HG03469 (cell line): ENCODE measurements around the gene SLX4.
"Not testable (repeated sequence)": the region's sequence is repeated elsewhere in the genome, so short reads cannot be mapped to it uniquely, and the experiment has no call there.

Source experiments
- ATAC-seq: cut with Tn5 transposase; IDR thresholded peaks from one replicate; pipeline ENCODE4 v1.9.1; 2021; ENCODE audit warnings: mild to moderate bottlenecking, moderate library complexity, moderate number of reproducible peaks; ENCODE audit not compliant: unreplicated experiment

SLX4 gene

GRCh38 chr16:3642397-3643094, 31.1 kb upstream of the SLX4 start:
- ATAC-seq: no peak

- no peak for ATAC-seq
Measured at GRCh38 chr16:3641801-3642396, 30.5 kb upstream of the SLX4 start.

- ATAC-seq: no peak
Measured at GRCh38 chr16:3640632-3641501, 29.5 kb upstream of the SLX4 start.

DNA sequence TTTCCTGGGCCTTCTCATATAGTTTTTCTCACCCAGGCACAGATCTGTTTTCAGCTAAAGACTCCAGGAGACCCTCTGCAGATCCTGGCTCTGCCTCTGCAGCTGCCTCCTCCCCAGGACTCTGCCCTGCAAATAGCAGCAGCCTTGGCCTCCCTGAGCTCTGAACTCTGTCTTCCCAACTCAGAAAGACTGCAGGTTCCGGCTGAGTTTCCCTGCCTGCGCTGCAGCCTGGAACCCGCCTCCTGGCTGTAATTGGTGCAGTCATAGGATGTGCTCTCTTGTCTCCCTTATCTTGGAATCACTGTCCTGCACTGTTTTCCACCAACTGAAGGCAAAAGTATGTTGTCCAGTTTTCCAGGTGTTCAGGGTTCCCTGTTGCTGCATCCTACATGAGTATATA, 28.8 kb upstream of the SLX4 start:
- no peak for ATAC-seq

DNA sequence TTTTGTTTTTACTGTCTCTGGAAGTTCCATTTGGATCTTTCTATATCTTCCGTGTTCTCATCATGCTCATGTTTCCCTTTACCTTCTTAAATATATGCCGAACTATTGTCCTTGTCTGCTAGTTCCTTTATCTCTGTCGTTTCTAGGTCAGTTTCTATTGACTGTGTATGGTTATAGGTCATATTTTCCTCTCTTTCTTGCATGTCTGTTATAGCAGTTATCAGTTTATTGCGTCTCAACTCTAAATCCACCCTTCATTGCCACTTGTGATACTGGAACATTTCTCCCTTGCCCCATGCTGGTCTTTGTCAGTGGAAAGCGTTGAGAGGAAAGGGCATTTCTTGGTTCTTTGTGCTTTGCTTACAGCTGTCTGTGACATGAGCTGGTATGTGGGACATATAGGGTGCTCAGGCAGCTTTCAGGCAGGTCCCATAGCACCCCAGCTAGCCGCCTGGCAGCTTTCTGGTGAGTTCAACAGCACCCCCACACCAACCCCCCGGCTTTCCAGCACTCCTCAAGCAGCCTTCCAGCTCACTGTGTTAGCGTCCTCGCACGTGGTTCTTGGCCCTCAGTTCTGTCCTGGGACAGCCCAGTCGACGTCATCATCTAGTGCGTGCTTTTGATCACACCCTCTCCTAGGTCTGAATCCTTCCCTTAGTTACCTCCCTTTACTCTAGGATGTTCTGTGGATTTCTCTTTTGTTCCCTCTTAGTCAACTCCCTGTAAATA, 27.7 kb upstream of the SLX4 start:
- no peak for ATAC-seq

- ATAC-seq: no peak
Measured at GRCh38 chr16:3637371-3637923, 26.0 kb upstream of the SLX4 start.

DNA sequence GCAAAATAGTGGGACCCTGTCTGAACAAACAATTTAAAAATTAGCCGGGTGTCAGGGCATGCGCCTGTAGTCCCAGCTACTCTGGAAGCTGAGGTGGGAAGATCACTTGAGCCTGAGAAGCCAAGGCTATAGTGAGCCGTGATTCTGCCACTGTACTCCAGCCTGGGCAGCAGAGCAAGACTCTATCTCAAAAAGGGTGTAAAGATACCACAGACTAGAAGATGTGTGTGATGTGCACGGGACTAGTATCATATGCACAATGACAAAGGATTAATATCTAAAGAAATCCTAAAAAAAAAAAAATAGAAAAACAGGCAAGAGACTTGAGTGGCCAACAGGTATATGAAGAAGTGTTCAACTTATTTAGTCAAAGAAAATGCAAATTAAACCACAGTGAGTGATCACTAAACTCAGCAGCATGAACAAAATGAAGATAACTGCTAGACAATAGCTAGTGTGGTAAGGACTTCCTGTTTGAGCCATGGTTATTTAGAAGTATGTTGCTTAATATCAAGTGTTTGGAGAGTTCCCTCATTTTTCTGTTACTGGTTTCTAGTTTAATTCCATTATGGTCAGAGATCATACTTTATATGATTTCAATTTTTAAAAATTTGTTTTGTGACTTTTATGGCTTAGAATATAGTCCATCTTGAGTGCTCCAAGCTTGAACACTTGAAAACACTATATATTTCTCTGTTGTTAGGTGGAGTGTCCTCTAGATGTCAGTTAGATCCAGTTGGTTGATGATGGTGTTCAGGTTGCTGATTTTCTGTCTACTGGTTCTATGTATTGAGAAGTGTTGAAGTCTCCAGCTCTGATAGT, 14.7 kb upstream of the SLX4 start:
- ATAC-seq: peak; percentile 35

DNA sequence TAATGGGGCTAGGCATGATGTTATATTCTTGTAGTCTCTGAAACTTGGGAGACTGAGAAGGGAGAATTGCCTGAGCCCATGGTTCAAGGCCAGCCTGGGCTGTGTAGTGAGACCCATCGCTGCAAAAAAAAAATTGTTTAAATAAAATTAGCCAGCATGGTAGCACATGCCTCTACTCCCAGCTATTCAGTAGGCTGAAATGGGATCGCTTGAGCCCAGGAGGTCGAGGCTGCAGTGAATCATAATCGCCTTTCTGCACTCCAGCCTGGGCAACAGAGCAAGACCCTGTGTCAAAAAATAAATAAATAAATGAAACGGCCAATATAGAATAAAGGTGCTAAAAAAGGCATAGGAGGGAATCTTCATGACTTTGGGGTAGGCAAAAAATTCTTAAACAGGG, 13.9 kb upstream of the SLX4 start:
- no peak for ATAC-seq

DNA sequence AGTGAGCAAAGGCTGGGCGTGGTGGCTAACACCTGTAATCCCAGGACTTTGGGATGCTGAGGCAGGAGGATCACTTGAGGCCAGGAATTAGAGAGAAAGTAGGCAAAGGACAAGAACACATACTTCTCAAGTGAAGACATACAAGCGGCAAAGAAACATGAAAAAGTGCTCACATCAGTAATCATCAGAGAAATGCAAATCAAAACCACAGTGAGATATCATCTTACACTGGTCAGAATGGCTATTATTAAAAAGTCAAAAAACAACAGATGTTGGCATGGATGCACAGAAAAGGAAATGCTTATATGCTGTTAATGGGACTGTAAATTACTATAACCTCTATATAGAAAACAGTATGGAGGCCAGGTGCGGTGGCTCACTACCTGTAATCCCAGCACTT, 12.2 kb upstream of the SLX4 start:
- ATAC-seq: no peak

- no peak for ATAC-seq
Measured at GRCh38 chr16:3618769-3619141, 7.3 kb upstream of the SLX4 start.

- ATAC-seq: no peak
Measured at GRCh38 chr16:3612510-3613466, 1.4 kb upstream of the SLX4 start.

DNA sequence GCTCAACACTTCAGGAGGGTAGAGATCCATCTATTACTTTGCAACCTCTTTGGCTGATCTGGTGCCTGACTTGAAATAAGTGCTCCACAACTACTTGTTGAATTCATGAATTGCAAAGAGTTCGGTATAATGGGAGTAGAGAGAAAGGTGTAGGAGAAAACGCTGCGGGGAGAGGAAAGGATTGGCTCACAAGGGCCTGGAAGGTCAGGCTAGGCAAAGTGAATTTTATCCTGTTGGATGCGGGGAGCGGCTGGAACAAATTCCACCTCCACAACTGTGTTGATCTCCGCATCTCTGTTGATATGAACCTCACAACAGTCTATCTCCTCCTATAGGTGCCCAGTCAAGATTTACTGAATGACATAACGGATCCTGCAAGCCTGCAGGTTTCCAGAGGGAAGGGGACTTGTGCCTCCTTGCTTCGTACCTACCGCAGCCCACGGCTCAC, 684 bp downstream of the SLX4 start:
- no peak for ATAC-seq

DNA sequence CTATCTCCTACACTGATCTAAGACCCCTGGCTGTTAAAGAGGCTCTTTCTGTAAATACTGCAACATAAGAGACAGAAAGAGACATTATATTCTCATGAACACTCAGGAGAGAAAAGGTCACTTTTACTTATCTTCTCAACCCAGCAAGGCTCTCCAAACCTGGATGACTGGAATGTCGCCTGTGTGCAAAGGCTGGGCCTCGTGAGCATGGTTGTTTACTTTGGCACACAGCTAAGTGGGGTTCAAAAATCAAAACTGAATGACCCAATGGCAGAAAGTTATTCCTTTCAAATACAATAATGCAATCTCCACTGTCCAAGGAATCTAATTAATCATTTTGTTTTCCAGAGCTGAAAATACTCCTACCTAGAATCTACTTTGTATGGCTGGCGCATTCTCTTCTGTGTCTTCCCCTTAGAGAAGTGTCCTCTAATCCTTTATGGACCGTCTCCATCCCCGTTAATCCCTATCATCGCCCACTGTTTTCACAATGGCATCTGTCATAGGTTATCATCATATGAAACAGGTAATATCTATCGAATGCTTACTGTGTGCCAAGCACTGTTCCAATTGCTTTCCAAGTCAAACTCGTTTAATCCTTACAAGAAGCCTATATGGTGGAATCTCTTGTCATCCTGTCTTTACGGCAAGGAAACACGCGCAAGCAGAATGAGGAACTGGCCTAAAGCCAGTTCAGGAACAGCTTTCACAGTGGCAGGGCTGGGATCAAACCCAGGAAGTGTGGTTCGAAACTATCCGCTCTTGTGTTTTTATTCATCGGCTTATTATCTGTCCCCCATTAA, 1.3 kb downstream of the SLX4 start:
- ATAC-seq: no peak

GRCh38 chr16:3608976-3609375, 2.4 kb downstream of the SLX4 start:
- not testable (repeated sequence) for ATAC-seq

- ATAC-seq: no peak
Measured at GRCh38 chr16:3608069-3608468, 3.3 kb downstream of the SLX4 start.

DNA sequence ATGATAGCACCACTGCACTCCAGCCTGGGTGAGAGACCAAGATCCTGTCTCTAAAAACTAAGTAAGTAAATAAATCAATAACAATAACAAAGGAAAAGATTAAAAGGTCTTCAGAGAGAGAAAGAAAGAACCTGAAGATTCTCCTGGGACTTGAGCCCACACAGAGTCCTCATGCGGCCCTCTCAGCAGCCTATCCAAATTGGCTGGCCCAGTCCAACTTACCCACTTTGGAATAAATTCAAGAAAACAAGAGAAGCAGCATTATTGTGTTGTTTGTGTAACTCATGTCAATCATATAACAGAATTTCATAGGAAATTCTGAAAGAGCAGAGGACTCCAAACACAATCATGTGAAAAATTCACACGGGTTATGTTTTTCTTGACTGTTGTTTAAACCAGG, 3.8 kb downstream of the SLX4 start:
- ATAC-seq: no peak

DNA sequence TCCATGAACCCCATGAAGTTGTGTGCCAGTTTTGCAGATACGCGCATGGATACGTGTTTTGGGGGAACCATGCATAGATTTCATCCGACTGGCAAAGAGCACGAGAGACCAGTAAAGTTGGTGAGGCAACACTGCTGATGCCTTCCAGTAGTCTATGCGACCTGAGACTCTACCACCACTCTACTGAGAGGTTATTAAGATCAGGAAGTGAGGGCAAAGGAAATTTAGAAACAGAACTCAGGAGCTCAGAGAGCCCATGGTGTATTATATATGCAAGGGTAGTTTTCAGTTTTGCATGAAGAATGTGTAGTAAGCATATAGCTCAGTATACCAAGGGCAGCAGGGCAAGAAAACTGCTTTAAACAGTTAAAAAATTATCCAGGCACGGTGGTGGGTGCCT, 4.2 kb downstream of the SLX4 start:
- ATAC-seq: no peak

GRCh38 chr16:3606441-3606840, 5.0 kb downstream of the SLX4 start:
- ATAC-seq: no peak
